IPS-20b (cell line): Measurements from ENCODE around the gene ATP8A2.

ENCODE experiments used
- H3K27ac ChIP-seq: one replicate; pipeline ENCODE4 v1.5.1; 2013; ENCODE audit warnings: low read length
- H3K27me3 ChIP-seq: 2 replicates; pipeline ENCODE4 v1.6.1; 2013; ENCODE audit warnings: mild to moderate bottlenecking, low read length, inconsistent platforms; ENCODE audit not compliant: insufficient read depth
- H3K36me3 ChIP-seq: 2 replicates; pipeline ENCODE4 v1.6.1; 2013; ENCODE audit warnings: low read depth, mild to moderate bottlenecking, inconsistent platforms, low read length, moderate library complexity; ENCODE audit not compliant: insufficient read depth
- H3K4me1 ChIP-seq: 2 replicates; pipeline ENCODE4 v1.6.1; 2013; ENCODE audit warnings: mild to moderate bottlenecking, control low read depth, inconsistent platforms, low read length, moderate library complexity; ENCODE audit not compliant: insufficient read depth
- H3K4me3 ChIP-seq: 2 replicates; pipeline ENCODE4 v1.5.1; 2013; ENCODE audit warnings: mild to moderate bottlenecking, low read length, inconsistent platforms
- H3K9ac ChIP-seq: 2 replicates; pipeline ENCODE4 v1.6.1; 2013; ENCODE audit warnings: low read depth, mild to moderate bottlenecking, inconsistent platforms, low read length, moderate library complexity
- H3K9me3 ChIP-seq: 2 replicates; pipeline ENCODE4 v1.6.1; 2013; ENCODE audit warnings: mild to moderate bottlenecking, low read depth, low read length, inconsistent platforms; ENCODE audit not compliant: insufficient read depth

ATP8A2 gene

GRCh38 chr13:25689539-25689938 is 317.8 kb downstream of the ATP8A2 start:
- no peak overlapping the region for H3K9ac ChIP-seq
- peaks cover 3% of the 10 kb centered on the region; the same call in 1 of the 2 replicates for H3K4me1 ChIP-seq
- H3K27ac ChIP-seq = no peak overlapping the region
- no peaks in the 10 kb centered on the region for H3K36me3 ChIP-seq
- H3K9me3 ChIP-seq = no peaks in the 10 kb centered on the region
- no peaks in the 10 kb centered on the region for H3K27me3 ChIP-seq
- H3K4me3 ChIP-seq = no peak overlapping the region

DNA sequence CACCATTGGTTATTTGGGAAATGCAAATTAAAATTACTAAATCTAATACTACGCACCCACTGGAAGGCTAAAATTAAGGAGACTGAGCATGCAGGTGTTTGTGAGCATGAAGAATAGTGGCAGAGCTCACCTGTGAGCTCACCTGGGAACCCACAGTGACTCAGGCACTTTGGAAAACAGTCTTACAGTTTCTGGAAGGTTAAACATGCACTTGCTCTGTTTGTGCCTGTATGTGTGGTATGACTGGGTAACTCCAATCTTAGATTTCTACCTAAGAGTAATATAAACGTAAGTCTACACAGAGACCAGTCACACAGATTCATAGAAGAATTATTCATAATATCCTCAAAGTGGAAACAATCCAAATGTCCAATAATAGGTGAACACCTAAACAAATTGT is 318.8 kb downstream of the ATP8A2 start:
- Histone ChIP-seq H3K9me3 (no peaks in the 10 kb centered on the region), H3K27ac (no peak overlapping the region), H3K4me3 (no peak overlapping the region), H3K9ac (no peak overlapping the region), H3K4me1 (peaks cover 3% of the 10 kb centered on the region; the same call in 1 of the 2 replicates), H3K36me3 (no peaks in the 10 kb centered on the region), H3K27me3 (no peaks in the 10 kb centered on the region)

- Histone ChIP-seq H3K4me1 (peaks cover 3% of the 10 kb centered on the region; the same call in 1 of the 2 replicates), H3K9me3 (no peaks in the 10 kb centered on the region), H3K36me3 (no peaks in the 10 kb centered on the region), H3K27me3 (no peaks in the 10 kb centered on the region), H3K9ac (no peak overlapping the region), H3K27ac (no peak overlapping the region), H3K4me3 (no peak overlapping the region)
These were observed 319.9 kb downstream of the ATP8A2 start for GRCh38 chr13:25691654-25692053.

DNA sequence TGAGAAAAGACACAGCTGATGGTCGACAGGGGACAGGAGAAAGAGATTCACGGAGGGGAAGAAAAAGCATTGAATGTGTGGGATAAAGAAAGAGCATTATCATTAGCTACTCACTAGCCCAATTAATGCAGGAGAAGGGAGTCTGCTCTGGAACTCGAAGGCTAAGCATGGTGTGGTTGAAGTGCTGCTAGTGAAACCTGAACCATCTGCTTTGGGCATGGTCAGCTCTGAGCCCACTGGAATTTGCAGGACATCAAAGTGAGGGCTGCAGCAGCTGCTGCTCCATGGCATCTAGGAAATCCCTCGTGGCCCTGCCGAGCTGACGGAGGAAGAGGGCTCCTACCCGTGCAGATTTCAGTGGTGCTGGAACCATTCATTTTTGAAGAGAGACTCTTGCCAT is 320.3 kb downstream of the ATP8A2 start:
- Histone ChIP-seq H3K27ac (no peak overlapping the region), H3K36me3 (no peaks in the 10 kb centered on the region)

DNA sequence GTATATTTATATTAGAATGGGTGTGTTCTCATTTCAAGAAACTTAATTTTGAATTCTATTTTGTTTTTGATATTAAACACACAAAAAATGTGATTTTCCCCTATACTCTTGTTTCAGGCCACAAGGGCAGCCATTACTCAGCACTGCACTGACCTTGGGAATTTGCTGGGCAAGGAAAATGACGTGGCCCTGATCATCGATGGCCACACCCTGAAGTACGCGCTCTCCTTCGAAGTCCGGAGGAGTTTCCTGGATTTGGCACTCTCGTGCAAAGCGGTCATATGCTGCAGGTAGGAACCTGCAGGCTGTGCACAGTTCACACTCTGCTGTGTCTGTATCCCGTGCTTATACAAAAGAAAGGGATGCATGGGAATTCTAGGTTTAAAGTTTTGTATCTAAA is 327.3 kb downstream of the ATP8A2 start:
- Histone ChIP-seq H3K9me3 (no peaks in the 10 kb centered on the region), H3K4me3 (no peak overlapping the region), H3K9ac (no peak overlapping the region), H3K36me3 (no peaks in the 10 kb centered on the region), H3K27ac (no peak overlapping the region), H3K27me3 (no peaks in the 10 kb centered on the region), H3K4me1 (no peaks in the 10 kb centered on the region)

More for the DNA sequence above, 320.3 kb downstream of the ATP8A2 start:
- Histone ChIP-seq H3K4me3 (no peak overlapping the region), H3K4me1 (peaks cover 3% of the 10 kb centered on the region; the same call in 1 of the 2 replicates), H3K9ac (no peak overlapping the region), H3K9me3 (no peaks in the 10 kb centered on the region), H3K27me3 (no peaks in the 10 kb centered on the region)

GRCh38 chr13:25699600-25699999 is 327.8 kb downstream of the ATP8A2 start:
- no peaks in the 10 kb centered on the region for H3K27me3 ChIP-seq
- H3K36me3 ChIP-seq = no peaks in the 10 kb centered on the region
- H3K27ac ChIP-seq = no peak overlapping the region
- no peaks in the 10 kb centered on the region for H3K4me1 ChIP-seq
- H3K4me3 ChIP-seq = no peak overlapping the region
- H3K9me3 ChIP-seq = no peaks in the 10 kb centered on the region
- H3K9ac ChIP-seq = no peak overlapping the region

DNA sequence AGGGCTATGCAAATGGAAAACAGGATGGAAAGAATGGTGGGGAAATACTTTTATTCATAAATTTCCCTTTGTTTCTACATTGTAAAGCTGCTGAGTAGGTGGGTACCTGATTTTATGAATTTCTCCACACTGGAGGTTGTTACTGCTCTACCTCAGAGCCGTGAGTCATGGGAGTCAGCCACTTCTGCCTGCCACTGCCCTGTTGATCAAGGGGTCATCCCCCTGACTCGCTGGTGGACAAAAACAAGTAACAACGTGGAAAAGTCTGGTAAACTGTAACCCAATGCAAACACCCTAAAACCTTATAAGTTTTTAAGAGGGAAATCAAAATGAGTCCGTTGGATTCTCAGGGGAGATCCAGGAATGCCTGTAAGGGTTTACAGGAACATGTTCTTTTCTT is 329.5 kb downstream of the ATP8A2 start:
- H3K27ac ChIP-seq = no peak overlapping the region
- no peak overlapping the region for H3K9ac ChIP-seq
- H3K4me3 ChIP-seq = no peak overlapping the region
- no peaks in the 10 kb centered on the region for H3K9me3 ChIP-seq
- H3K27me3 ChIP-seq = no peaks in the 10 kb centered on the region
- H3K36me3 ChIP-seq = no peaks in the 10 kb centered on the region
- H3K4me1 ChIP-seq = no peaks in the 10 kb centered on the region

GRCh38 chr13:25702386-25702785 is 330.6 kb downstream of the ATP8A2 start:
- no peaks in the 10 kb centered on the region for H3K27me3 ChIP-seq
- H3K9me3 ChIP-seq = no peaks in the 10 kb centered on the region
- no peak overlapping the region for H3K4me3 ChIP-seq
- no peaks in the 10 kb centered on the region for H3K4me1 ChIP-seq
- H3K9ac ChIP-seq = no peak overlapping the region
- no peak overlapping the region for H3K27ac ChIP-seq
- H3K36me3 ChIP-seq = no peaks in the 10 kb centered on the region

- Histone ChIP-seq H3K36me3 (no peaks in the 10 kb centered on the region), H3K9me3 (no peaks in the 10 kb centered on the region), H3K4me3 (no peak overlapping the region), H3K27me3 (no peaks in the 10 kb centered on the region), H3K9ac (no peak overlapping the region), H3K27ac (no peak overlapping the region), H3K4me1 (no peaks in the 10 kb centered on the region)
These were observed 336.0 kb downstream of the ATP8A2 start for GRCh38 chr13:25707726-25708125.

GRCh38 chr13:25708268-25708667 is 336.5 kb downstream of the ATP8A2 start:
- H3K4me1 ChIP-seq = no peaks in the 10 kb centered on the region
- no peak overlapping the region for H3K4me3 ChIP-seq

DNA sequence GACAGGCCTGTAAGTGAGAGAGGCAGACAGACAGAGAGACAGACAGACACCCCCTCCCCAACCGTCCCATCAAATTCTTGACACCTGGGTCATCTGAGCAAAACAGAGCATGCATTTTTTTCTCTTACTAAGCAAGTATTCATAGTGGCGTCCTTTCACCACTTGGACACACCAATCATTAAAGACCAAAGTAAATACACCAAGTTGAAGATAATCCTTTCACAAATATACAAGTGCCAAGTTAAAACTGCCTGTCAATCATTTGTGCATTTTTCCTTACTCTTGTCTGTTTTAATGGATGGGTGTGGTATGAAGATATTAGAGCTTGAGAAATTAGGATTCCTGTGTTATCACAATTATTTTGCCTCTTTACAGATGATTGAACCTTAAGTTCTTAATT is 337.3 kb downstream of the ATP8A2 start:
- Histone ChIP-seq H3K27me3 (no peaks in the 10 kb centered on the region), H3K36me3 (no peaks in the 10 kb centered on the region), H3K4me1 (no peaks in the 10 kb centered on the region), H3K27ac (no peak overlapping the region), H3K9ac (no peak overlapping the region), H3K9me3 (no peaks in the 10 kb centered on the region), H3K4me3 (no peak overlapping the region)

More at GRCh38 chr13:25708268-25708667, 336.5 kb downstream of the ATP8A2 start:
- Histone ChIP-seq H3K36me3 (no peaks in the 10 kb centered on the region), H3K9me3 (no peaks in the 10 kb centered on the region), H3K27me3 (no peaks in the 10 kb centered on the region), H3K27ac (no peak overlapping the region), H3K9ac (no peak overlapping the region)

GRCh38 chr13:25715760-25716159 is 344.0 kb downstream of the ATP8A2 start:
- no peak overlapping the region for H3K4me3 ChIP-seq
- H3K9ac ChIP-seq = no peak overlapping the region
- H3K27me3 ChIP-seq = no peaks in the 10 kb centered on the region
- H3K4me1 ChIP-seq = no peaks in the 10 kb centered on the region
- no peaks in the 10 kb centered on the region for H3K36me3 ChIP-seq
- no peaks in the 10 kb centered on the region for H3K9me3 ChIP-seq
- H3K27ac ChIP-seq = no peak overlapping the region
